Endothelial cell of umbilical vein (primary cell): ENCODE data around the gene ABTB1. TPM values are rescaled to one million over a fixed set of nuclear protein-coding genes. Genes with fewer than 3 reads are reported as not detected.

Experiments used
- BruUV-seq: library from RNA; stranded (reverse); fragments of 400-500 nt; replicated peaks from 2 replicates; lab custom pipeline; 2021; lab: Mats Ljungman, UMichigan
- CTCF ChIA-PET: fragments of 300-600, 350-600 bp; sonication (Branson Sonifier 250); formaldehyde crosslinking; loops from one replicate; lab custom pipeline; 2021; ENCODE audit warnings: antibody characterized with exemption, inconsistent platforms; lab: Charles Lee
- POLR2A ChIA-PET: fragments of 300-600, 350-600 bp; sonication (Branson Sonifier 250); formaldehyde crosslinking; loops from one replicate; lab custom pipeline; 2021; ENCODE audit warnings: antibody characterized with exemption, inconsistent platforms; lab: Charles Lee
- DNase-seq: peaks from one replicate; pipeline ENCODE4 v3.0.0-alpha.2; 2011; ENCODE audit warnings: low read depth, low spot score
- FAIRE-seq: peaks from 2 replicates; lab custom pipeline; 2011; peaks lifted over from hg19 to GRCh38; lab: Jason Lieb, UNC
- H2AFZ ChIP-seq: 2 replicates; pipeline ENCODE4 v1.6.0; 2012; ENCODE audit warnings: low read depth, low read length, control low read depth, inconsistent platforms
- H3K27ac ChIP-seq: 2 replicates; pipeline ENCODE4 v1.5.1; 2011; ENCODE audit warnings: low read depth, mild to moderate bottlenecking, control low read depth, low read length, moderate library complexity; ENCODE audit not compliant: insufficient read depth
- H3K27me3 ChIP-seq, 2 experiments: 2 replicates each; pipeline versions ENCODE4 v1.6.0 to v1.6.1; 2011; ENCODE audit warnings: low read length in 2 of 2, mixed read lengths in 1 of 2; ENCODE audit not compliant: control insufficient read depth in 2 of 2, insufficient read depth in 2 of 2
- H3K36me3 ChIP-seq, 2 experiments: 2 replicates in 1 of 2; 3 replicates in 1 of 2; pipeline ENCODE4 v1.5.1; 2011; ENCODE audit warnings: low read length in 2 of 2, mild to moderate bottlenecking in 1 of 2, moderate library complexity in 1 of 2; ENCODE audit not compliant: control insufficient read depth in 2 of 2, insufficient read depth in 2 of 2; ENCODE audit errors: extremely low read depth in 1 of 2
- H3K4me1 ChIP-seq: 3 replicates; pipeline ENCODE4 v1.5.1; 2011; ENCODE audit warnings: mild to moderate bottlenecking, low read length; ENCODE audit not compliant: control insufficient read depth, insufficient read depth; ENCODE audit errors: extremely low read depth
- H3K4me2 ChIP-seq: 2 replicates; pipeline ENCODE4 v1.6.1; 2011; ENCODE audit warnings: low read length, control low read depth, mixed read lengths; ENCODE audit not compliant: insufficient read depth
- H3K4me3 ChIP-seq, 3 experiments: fragments of 200-600 bp in 1 of 3; sonication (generic), shearing (Covaris generic) in 1 of 3; replicated peaks in 1 of 3; 2 replicates each; pipeline ENCODE4 v1.5.1; 2011 to 2016; ENCODE audit warnings: control low read depth in 3 of 3, low read length in 3 of 3, mild to moderate bottlenecking in 2 of 3, inconsistent platforms in 1 of 3, low read depth in 1 of 3, moderate library complexity in 1 of 3; ENCODE audit not compliant: insufficient read depth in 1 of 3
- H3K79me2 ChIP-seq: 2 replicates; pipeline ENCODE4 v1.6.0; 2012; ENCODE audit warnings: low read length, inconsistent platforms; ENCODE audit not compliant: control insufficient read depth, insufficient read depth
- H3K9ac ChIP-seq: replicated peaks from 2 replicates; pipeline ENCODE3; 2011; ENCODE audit warnings: low read length, control low read depth; ENCODE audit not compliant: insufficient read depth; ENCODE audit errors: extremely low read depth
- H3K9me1 ChIP-seq: replicated peaks from 3 replicates; pipeline ENCODE4 v1.6.0; 2011; ENCODE audit warnings: mild to moderate bottlenecking, low read length; ENCODE audit not compliant: control insufficient read depth, insufficient read depth; ENCODE audit errors: extremely low read depth
- H3K9me3 ChIP-seq: replicated peaks from 2 replicates; pipeline ENCODE4 v1.5.1; 2012; ENCODE audit warnings: low read length, inconsistent platforms; ENCODE audit not compliant: control insufficient read depth, insufficient read depth
- H4K20me1 ChIP-seq: replicated peaks from 2 replicates; pipeline ENCODE3; 2011; ENCODE audit warnings: mild to moderate bottlenecking, low read length; ENCODE audit not compliant: control insufficient read depth, insufficient read depth; ENCODE audit errors: extremely low read depth
- EZH2 ChIP-seq: IDR thresholded peaks from 2 replicates; pipeline ENCODE4 v1.6.1; 2012; ENCODE audit warnings: borderline replicate concordance, low read depth, mild to moderate bottlenecking, moderate library complexity, low read length, inconsistent platforms; ENCODE audit not compliant: severe bottlenecking
- FOS ChIP-seq: IDR thresholded peaks from 2 replicates; pipeline ENCODE4 v1.6.1; 2011; ENCODE audit warnings: mild to moderate bottlenecking, low read length, moderate library complexity, borderline replicate concordance; ENCODE audit not compliant: insufficient read depth
- GATA2 ChIP-seq: IDR thresholded peaks from 2 replicates; pipeline ENCODE4 v1.7.0; 2011; ENCODE audit warnings: low read depth, mild to moderate bottlenecking, moderate library complexity, mixed read lengths, low read length; ENCODE audit not compliant: insufficient read length, insufficient read depth
- JUN ChIP-seq: IDR thresholded peaks from 2 replicates; pipeline ENCODE4 v1.6.1; 2011; ENCODE audit warnings: borderline replicate concordance, low read depth; ENCODE audit not compliant: insufficient read length, insufficient read depth
- MYC ChIP-seq: IDR thresholded peaks from one replicate; pipeline ENCODE4 v1.6.1; 2011; ENCODE audit warnings: mild to moderate bottlenecking, low read depth, low read length
- POLR2A ChIP-seq: IDR thresholded peaks from 2 replicates; pipeline ENCODE4 v1.6.1; 2012; ENCODE audit warnings: low read depth, mild to moderate bottlenecking, control low read depth, low read length
- POLR2AphosphoS5 ChIP-seq: IDR thresholded peaks from 2 replicates; pipeline ENCODE4 v1.6.1; 2012; ENCODE audit warnings: low read depth, mild to moderate bottlenecking, control low read depth, low read length, moderate library complexity; ENCODE audit not compliant: insufficient read depth
- dilution Hi-C: fragments of 300-500 bp; cut with MboI; formaldehyde crosslinking; loops from one replicate; pipeline ENCODE4 v1.15.0; 2019; ENCODE audit warnings: low sequenced_read_pairs; ENCODE audit not compliant: extremely low pct_ligation_motif_present
- intact Hi-C: fragments of 100-400 bp; cut with micrococcal nuclease; formaldehyde crosslinking; loops from one replicate; pipeline ENCODE4 v1.10.0; 2022
- polyA plus RNA-seq, 4 experiments: library from polyadenylated mRNA; depleted of rRNA in 3 of 4; stranded (reverse) in 3 of 4; unstranded in 1 of 4; fragments of >200 nt; gene quantifications; 2 replicates each; pipeline versions ENCODE4 v1.2.1 to v1.2.3, GENCODE V29; 2011 to 2012; ENCODE audit warnings: missing spikeins in 1 of 4
- total RNA-seq: library from RNA; stranded (reverse); gene quantifications from 2 replicates; pipeline ENCODE4 v1.2.3, GENCODE V29; 2021
- TF ChIP-seq, protein P1 (sequence below), 2 donors: IDR thresholded peaks; 1 replicate in 1 of 2; 2 replicates in 1 of 2; pipeline ENCODE4 v1.5.1; 2011; ENCODE audit warnings: low read length in 2 of 2, mild to moderate bottlenecking in 2 of 2, moderate library complexity in 2 of 2, control low read depth in 1 of 2, inconsistent platforms in 1 of 2, low read depth in 1 of 2; ENCODE audit not compliant: insufficient read depth in 1 of 2; ENCODE audit errors: extremely low read depth in 1 of 2
- TF ChIP-seq, protein P2 (sequence below): IDR thresholded peaks from 2 replicates; pipeline ENCODE4 v1.6.1; 2011; ENCODE audit not compliant: insufficient read depth, insufficient read length

ABTB1 gene
- total and polyA plus RNA-seq, 2 donors (not counting 3 experiments of a cell fraction or from before 2014, with no cell fraction given) = 15.2 to 25.1 TPM

DNA sequence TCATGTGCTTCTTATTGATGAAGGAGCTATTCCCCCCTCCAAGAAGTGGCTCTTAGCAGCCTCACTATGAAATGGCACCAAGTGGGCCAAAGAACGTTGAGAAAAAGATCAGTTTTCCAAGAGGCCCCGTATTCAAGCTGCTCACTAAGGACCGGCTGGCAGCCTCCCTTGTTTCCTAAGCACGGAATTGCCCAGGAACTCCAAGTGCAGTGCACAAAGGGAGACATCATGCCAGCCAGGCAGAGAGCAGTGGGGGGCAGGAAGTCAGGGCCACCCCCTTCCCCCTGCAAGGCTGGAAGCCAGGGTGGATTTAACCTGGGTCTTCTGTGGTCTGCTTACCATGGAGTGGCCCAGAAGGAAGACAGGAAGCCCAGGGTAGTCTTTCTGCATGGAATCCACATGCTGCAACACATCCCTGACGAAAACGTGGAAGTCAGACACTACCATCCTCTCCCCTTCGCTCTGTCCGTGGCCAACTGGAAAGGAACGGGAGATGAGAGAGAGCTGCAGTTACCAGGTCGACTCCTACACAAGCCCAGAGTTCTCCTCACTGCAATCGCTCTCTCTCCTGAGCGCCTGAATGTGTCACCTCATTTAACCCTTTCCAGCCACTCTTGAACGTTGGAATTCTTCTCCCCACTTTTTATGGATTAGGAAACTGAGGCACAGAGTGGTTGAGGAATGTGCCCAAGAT, 49.5 kb downstream of the ABTB1 start:
- Histone ChIP-seq H3K9me1 (no peaks in the 10 kb centered on the region), H3K27ac (no peak overlapping the region), H3K9ac (no peak overlapping the region), H2AFZ (no peak overlapping the region), H3K4me1 (no peaks in the 10 kb centered on the region), H3K9me3 (no peaks in the 10 kb centered on the region), H3K27me3 (no peaks in the 10 kb centered on the region), H4K20me1 (no peaks in the 10 kb centered on the region), H3K4me3 (no peak overlapping the region), H3K79me2 (no peaks in the 10 kb centered on the region), H3K36me3 (peaks cover 0 to 3% of the 10 kb centered on the region in 2 experiments), H3K4me2 (no peak overlapping the region)
- TF ChIP-seq, protein P1, sequence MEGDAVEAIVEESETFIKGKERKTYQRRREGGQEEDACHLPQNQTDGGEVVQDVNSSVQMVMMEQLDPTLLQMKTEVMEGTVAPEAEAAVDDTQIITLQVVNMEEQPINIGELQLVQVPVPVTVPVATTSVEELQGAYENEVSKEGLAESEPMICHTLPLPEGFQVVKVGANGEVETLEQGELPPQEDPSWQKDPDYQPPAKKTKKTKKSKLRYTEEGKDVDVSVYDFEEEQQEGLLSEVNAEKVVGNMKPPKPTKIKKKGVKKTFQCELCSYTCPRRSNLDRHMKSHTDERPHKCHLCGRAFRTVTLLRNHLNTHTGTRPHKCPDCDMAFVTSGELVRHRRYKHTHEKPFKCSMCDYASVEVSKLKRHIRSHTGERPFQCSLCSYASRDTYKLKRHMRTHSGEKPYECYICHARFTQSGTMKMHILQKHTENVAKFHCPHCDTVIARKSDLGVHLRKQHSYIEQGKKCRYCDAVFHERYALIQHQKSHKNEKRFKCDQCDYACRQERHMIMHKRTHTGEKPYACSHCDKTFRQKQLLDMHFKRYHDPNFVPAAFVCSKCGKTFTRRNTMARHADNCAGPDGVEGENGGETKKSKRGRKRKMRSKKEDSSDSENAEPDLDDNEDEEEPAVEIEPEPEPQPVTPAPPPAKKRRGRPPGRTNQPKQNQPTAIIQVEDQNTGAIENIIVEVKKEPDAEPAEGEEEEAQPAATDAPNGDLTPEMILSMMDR (IDR thresholded peaks at IDR 0.05; ENCODE audit: extremely low read depth in 1 of 2, insufficient read depth in 1 of 2, low read depth in 1 of 2, low read length in 2 of 2) = no peak
- TF ChIP-seq, protein P2, sequence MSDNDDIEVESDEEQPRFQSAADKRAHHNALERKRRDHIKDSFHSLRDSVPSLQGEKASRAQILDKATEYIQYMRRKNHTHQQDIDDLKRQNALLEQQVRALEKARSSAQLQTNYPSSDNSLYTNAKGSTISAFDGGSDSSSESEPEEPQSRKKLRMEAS = no peak
- no peak for TF ChIP-seq POLR2AphosphoS5
- no peak for TF ChIP-seq MYC
- TF ChIP-seq EZH2 = no peak
- no peak for TF ChIP-seq POLR2A
- TF ChIP-seq GATA2 = no peak
- no peak for TF ChIP-seq JUN
- TF ChIP-seq FOS = no peak
- POLR2A ChIA-PET = no interaction called here
- dilution Hi-C loops (no loop called here), intact Hi-C loops (no loop called here)
- DNase-seq (no peak), FAIRE-seq (no peak)
- CTCF ChIA-PET = no interaction called here
- no TSS peak for BruUV-seq
